GM18951 (cell line): Measurements from ENCODE around the gene ATXN1.

Experiments
- POLR2A ChIP-seq: IDR thresholded peaks from 4 replicates; pipeline ENCODE4 v1.6.1; 2011; ENCODE audit warnings: mild to moderate bottlenecking; ENCODE audit not compliant: insufficient read length, insufficient read depth; ENCODE audit errors: extremely low read depth
- in situ Hi-C: fragments of 300-500 bp; cut with MboI; formaldehyde crosslinking; loops from one replicate; pipeline ENCODE4 v1.12.0; 2022; ENCODE audit warnings: low sequenced_read_pairs, mixed read lengths, inconsistent platforms; ENCODE audit not compliant: unreplicated experiment

ATXN1 gene

GRCh38 chr6:16727996-16728395, 33.3 kb downstream of the ATXN1 start:
- no peak for TF ChIP-seq POLR2A
- in situ Hi-C loops = no loop called here

- no peak for TF ChIP-seq POLR2A
- in situ Hi-C loops = no loop called here
Measured at GRCh38 chr6:16725145-16725864, 36.0 kb downstream of the ATXN1 start.

GRCh38 chr6:16723826-16724225, 37.4 kb downstream of the ATXN1 start:
- in situ Hi-C loops = no loop called here
- TF ChIP-seq POLR2A = no peak

- in situ Hi-C loops = no loop called here
- no peak for TF ChIP-seq POLR2A
Measured at GRCh38 chr6:16723402-16723801, 37.9 kb downstream of the ATXN1 start.

- no peak for TF ChIP-seq POLR2A
- in situ Hi-C loops = no loop called here
Measured at GRCh38 chr6:16722630-16723029, 38.6 kb downstream of the ATXN1 start.

- in situ Hi-C loops = no loop called here
- TF ChIP-seq POLR2A = no peak
Measured at GRCh38 chr6:16721977-16722376, 39.3 kb downstream of the ATXN1 start.

- in situ Hi-C loops = no loop called here
Measured at GRCh38 chr6:16720861-16721260, 40.4 kb downstream of the ATXN1 start.

GRCh38 chr6:16719488-16719887, 41.8 kb downstream of the ATXN1 start:
- no peak for TF ChIP-seq POLR2A
- in situ Hi-C loops = no loop called here

More at GRCh38 chr6:16720861-16721260, 40.4 kb downstream of the ATXN1 start:
- no peak for TF ChIP-seq POLR2A

GRCh38 chr6:16718356-16718755, 42.9 kb downstream of the ATXN1 start:
- no peak for TF ChIP-seq POLR2A

GRCh38 chr6:16717275-16717942, 43.9 kb downstream of the ATXN1 start:
- TF ChIP-seq POLR2A = no peak
- in situ Hi-C loops = no loop called here

More at GRCh38 chr6:16718356-16718755, 42.9 kb downstream of the ATXN1 start:
- in situ Hi-C loops = no loop called here

GRCh38 chr6:16716321-16716858, 44.9 kb downstream of the ATXN1 start:
- no peak for TF ChIP-seq POLR2A
- in situ Hi-C loops = no loop called here

- TF ChIP-seq POLR2A = no peak
- in situ Hi-C loops = no loop called here
Measured at GRCh38 chr6:16713597-16713996, 47.7 kb downstream of the ATXN1 start.

- no peak for TF ChIP-seq POLR2A
- in situ Hi-C loops = no loop called here
Measured at GRCh38 chr6:16712931-16713484, 48.3 kb downstream of the ATXN1 start.
